Gastrocnemius medialis (tissue), 4 donors: ENCODE results near the gene RC3H1. TPM values are rescaled to one million over a fixed set of nuclear protein-coding genes. Genes with fewer than 3 reads are reported as not detected.
"Not testable (repeated sequence)": the region's sequence is repeated elsewhere in the genome, so short reads cannot be mapped to it uniquely, and the experiment has no call there.

Experiments
- ATAC-seq, 2 donors: fragments of 150-250 bp; one replicate each; pipeline ENCODE4 v1.9.1; 2016
- DNase-seq, 2 donors: peaks; one replicate each; pipeline ENCODE4 v3.0.0-alpha.2; 2019
- H3K27ac ChIP-seq, 4 donors: fragments of 200-600 bp; sonication (generic); 1 replicate in 1 of 4; 2 replicates in 3 of 4; pipeline ENCODE4 v1.5.1; 2016 to 2018; ENCODE audit warnings: mild to moderate bottlenecking in 2 of 4, moderate library complexity in 1 of 4
- H3K27me3 ChIP-seq, 3 donors: fragments of 200-600 bp; sonication (generic) in 2 of 3; 1 replicate in 1 of 3; 2 replicates in 2 of 3; pipeline versions ENCODE4 v1.5.1 to v1.6.0; 2016 to 2019; ENCODE audit warnings: mild to moderate bottlenecking in 1 of 3, moderate library complexity in 1 of 3
- H3K36me3 ChIP-seq, 2 donors: fragments of 200-600 bp; sonication (generic) in 1 of 2; one replicate each; pipeline ENCODE4 v1.5.1; 2017 to 2018
- H3K4me1 ChIP-seq, 2 donors: fragments of 200-600 bp; sonication (generic) in 1 of 2; one replicate each; pipeline ENCODE4 v1.5.1; 2016 to 2017; ENCODE audit warnings: mild to moderate bottlenecking in 2 of 2
- H3K4me3 ChIP-seq, 4 donors: fragments of 200-600 bp; sonication (generic) in 3 of 4; 1 replicate in 1 of 4; 2 replicates in 3 of 4; pipeline ENCODE4 v1.5.1; 2016 to 2019; ENCODE audit warnings: mild to moderate bottlenecking in 2 of 4
- H3K9me3 ChIP-seq, 3 donors: fragments of 200-600 bp; sonication (generic) in 2 of 3; 1 replicate in 1 of 3; 2 replicates in 2 of 3; pipeline ENCODE4 v1.5.1; 2016 to 2019
- POLR2A ChIP-seq, 2 donors: fragments of 450-650 bp; IDR thresholded peaks; one replicate each; pipeline ENCODE4 v1.6.1; 2017; ENCODE audit warnings: antibody characterized with exemption in 2 of 2, mild to moderate bottlenecking in 2 of 2, moderate library complexity in 2 of 2
- in situ Hi-C, 4 donors: fragments of 200-750 bp; cut with MboI; loops; one replicate each; pipeline versions ENCODE4 v1.15.0 to v1.8.0; 2017; ENCODE audit warnings: low sequenced_read_pairs in 4 of 4
- intact Hi-C: fragments of 100-400 bp; cut with DNase I; formaldehyde crosslinking; loops from one replicate; pipeline ENCODE4 v1.15.1; 2023; ENCODE audit warnings: low total_unique reads
- total RNA-seq, 4 donors: library from RNA; depleted of rRNA; stranded (reverse); fragments of >200 nt; gene quantifications; one replicate each; pipeline versions ENCODE4 v1.1.0 to v1.2.3, GENCODE V29; 2016
- TF ChIP-seq, protein P1 (sequence below), 5 experiments: fragments of 450-650 bp in 3 of 5; fragments of 200-600 bp in 2 of 5; sonication (generic) in 2 of 5; IDR thresholded peaks in 4 of 5; conservative IDR thresholded peaks in 1 of 5; 1 replicate in 4 of 5; 2 replicates in 1 of 5; pipeline ENCODE4 v1.5.1; 2016 to 2019; ENCODE audit warnings: antibody characterized with exemption in 5 of 5, mild to moderate bottlenecking in 3 of 5, moderate library complexity in 3 of 5

RC3H1 gene
- total RNA-seq, 4 donors from 2014 or later, result 17.6 to 88.9 (median 37.8) TPM

DNA sequence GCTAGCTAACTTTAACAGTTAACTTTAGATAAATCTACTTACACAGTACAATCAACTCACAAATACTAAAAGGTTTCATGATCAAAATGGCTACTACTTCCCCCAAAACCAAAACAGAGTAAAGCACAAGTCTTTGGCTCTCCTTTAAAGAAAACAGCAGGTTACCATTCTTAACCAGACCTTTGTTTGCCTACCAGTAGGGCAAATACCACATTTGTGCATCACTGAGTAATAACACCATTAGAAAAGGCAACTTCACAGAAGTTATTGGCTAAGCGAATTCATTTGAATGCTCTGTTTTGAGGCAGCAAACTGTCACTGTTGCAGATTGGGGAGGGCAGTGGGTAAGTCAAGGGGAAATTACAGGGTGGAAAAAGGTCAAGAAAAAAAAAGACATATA, 87.7 kb downstream of the RC3H1 start:
- Histone ChIP-seq H3K9me3 (no peaks in the 10 kb centered on the region), H3K27ac (no peak overlapping the region), H3K36me3 (peaks cover 4 to 57% of the 10 kb centered on the region in 2 donors), H3K4me1 (no peaks in the 10 kb centered on the region), H3K4me3 (no peak overlapping the region), H3K27me3 (no peaks in the 10 kb centered on the region)
- TF ChIP-seq, protein P1, sequence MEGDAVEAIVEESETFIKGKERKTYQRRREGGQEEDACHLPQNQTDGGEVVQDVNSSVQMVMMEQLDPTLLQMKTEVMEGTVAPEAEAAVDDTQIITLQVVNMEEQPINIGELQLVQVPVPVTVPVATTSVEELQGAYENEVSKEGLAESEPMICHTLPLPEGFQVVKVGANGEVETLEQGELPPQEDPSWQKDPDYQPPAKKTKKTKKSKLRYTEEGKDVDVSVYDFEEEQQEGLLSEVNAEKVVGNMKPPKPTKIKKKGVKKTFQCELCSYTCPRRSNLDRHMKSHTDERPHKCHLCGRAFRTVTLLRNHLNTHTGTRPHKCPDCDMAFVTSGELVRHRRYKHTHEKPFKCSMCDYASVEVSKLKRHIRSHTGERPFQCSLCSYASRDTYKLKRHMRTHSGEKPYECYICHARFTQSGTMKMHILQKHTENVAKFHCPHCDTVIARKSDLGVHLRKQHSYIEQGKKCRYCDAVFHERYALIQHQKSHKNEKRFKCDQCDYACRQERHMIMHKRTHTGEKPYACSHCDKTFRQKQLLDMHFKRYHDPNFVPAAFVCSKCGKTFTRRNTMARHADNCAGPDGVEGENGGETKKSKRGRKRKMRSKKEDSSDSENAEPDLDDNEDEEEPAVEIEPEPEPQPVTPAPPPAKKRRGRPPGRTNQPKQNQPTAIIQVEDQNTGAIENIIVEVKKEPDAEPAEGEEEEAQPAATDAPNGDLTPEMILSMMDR (IDR thresholded peaks at IDR 0.05 in 4 of 5, conservative IDR thresholded peaks at IDR 0.05 in 1 of 5), result no peak
- no peak for TF ChIP-seq POLR2A (IDR thresholded peaks at IDR 0.05)
- in situ Hi-C loops (no loop called here), intact Hi-C loops (no loop called here)
- DNase-seq, result no peak
- no peak for ATAC-seq

DNA sequence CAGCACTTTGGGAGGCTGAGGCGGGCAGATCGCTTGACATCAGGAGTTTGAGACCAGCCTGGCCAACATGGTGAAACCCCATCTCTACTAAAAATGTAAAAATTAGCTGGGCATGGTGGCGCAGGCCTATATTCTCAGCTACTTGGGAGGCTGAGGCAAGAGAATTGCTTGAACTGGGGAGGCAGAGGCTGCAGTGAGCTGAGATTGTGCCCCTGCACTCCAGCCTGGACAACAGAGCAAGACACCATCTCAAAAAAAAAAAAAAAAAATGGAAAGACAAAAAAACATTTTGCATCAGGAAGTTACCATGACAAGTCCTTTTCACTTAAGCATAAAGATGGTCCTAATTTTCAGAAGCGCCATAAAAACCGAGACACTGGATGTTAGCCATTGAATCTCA, 91.6 kb downstream of the RC3H1 start:
- in situ Hi-C loops, result not testable (repeated sequence)

DNA sequence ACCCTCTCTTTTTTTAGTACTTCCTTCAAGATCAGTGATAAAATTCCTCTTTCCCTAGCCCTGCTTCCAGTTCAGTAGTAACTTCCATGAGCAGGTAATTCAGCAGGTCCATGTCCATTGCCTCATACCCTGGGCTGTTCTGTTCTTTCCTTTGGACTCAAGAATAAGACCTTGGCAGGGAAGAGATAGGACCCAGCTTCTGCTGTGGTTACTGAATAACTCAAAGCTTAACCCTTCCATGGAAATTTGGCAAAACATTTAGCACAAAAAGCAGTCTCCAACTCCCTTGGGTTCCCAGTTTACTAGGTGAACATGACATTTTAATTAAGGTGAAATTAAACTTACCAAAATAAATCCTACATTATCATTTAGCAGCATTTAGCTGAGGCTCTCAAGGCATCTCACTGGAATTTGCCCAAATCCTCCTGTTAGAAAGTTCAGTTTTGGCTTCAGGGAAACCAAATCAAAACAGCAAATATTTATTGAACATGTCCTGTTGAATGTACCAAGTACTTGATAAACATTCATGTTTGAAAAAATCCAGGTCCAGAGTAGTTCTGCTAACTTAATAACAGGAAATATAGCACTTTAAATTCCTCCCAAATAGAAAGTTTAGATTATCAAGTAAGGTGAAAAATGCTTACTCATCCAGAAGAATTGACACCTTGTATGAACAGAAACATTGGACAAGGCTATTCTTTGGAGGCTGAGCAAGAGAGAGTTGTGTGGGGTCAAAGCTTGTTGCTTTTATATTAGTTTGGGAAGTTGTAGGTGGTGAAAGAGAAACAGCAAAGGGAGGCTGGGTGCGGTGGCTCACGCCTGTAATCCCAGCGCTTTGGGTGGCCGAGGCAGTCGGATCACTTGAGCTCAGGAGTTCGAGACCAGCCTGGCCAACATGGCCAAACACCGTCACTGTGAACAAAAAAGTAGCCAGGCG, 96.6 kb downstream of the RC3H1 start:
- Histone ChIP-seq H3K27ac (no peak overlapping the region), H3K4me3 (no peak overlapping the region), H3K4me1 (no peaks in the 10 kb centered on the region), H3K36me3 (no peaks in the 10 kb centered on the region), H3K9me3 (no peaks in the 10 kb centered on the region), H3K27me3 (no peaks in the 10 kb centered on the region)
- ATAC-seq (no peak), DNase-seq (no peak)
- in situ Hi-C loops (no loop called here), intact Hi-C loops (no loop called here)
- TF ChIP-seq, protein P1 (IDR thresholded peaks at IDR 0.05 in 4 of 5, conservative IDR thresholded peaks at IDR 0.05 in 1 of 5), result no peak
- no peak for TF ChIP-seq POLR2A (IDR thresholded peaks at IDR 0.05)

More for the DNA sequence above, 91.6 kb downstream of the RC3H1 start:
- H3K9me3 ChIP-seq, ATAC-seq, H3K4me3 ChIP-seq, H3K27ac ChIP-seq, intact Hi-C loops, DNase-seq, H3K4me1 ChIP-seq, H3K27me3 ChIP-seq: not testable (repeated sequence)
- H3K36me3 ChIP-seq, result peaks cover 0 to 24% of the 10 kb centered on the region in 2 donors

DNA sequence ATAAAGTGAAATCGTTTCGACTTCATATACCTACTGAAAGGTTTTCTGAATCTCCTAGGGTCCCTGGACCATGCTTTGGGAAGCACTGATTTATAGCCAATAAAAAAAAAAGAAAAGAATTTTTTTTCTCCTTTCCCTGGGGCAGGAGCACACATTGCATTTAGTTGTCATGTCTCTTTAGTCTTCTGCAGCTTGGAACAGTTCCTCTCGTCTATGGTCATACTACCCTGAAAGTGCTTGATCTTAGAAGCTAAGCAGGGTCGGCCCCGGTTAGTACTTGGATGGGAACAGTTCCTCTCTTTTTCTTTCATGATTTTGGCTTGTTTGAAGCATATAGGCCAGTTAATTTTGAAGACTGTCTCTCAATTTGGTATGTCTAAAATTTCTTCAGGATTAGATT, 101.3 kb downstream of the RC3H1 start:
- Histone ChIP-seq H3K36me3 (no peaks in the 10 kb centered on the region), H3K27ac (no peak overlapping the region), H3K27me3 (no peaks in the 10 kb centered on the region), H3K4me1 (no peaks in the 10 kb centered on the region), H3K4me3 (no peak overlapping the region), H3K9me3 (no peaks in the 10 kb centered on the region)
- in situ Hi-C loops, result no loop called here
- DNase-seq (no peak), ATAC-seq (no peak)
- TF ChIP-seq, protein P1 (IDR thresholded peaks at IDR 0.05 in 4 of 5, conservative IDR thresholded peaks at IDR 0.05 in 1 of 5), result no peak
- no peak for TF ChIP-seq POLR2A (IDR thresholded peaks at IDR 0.05)
- intact Hi-C loops, result no loop called here

DNA sequence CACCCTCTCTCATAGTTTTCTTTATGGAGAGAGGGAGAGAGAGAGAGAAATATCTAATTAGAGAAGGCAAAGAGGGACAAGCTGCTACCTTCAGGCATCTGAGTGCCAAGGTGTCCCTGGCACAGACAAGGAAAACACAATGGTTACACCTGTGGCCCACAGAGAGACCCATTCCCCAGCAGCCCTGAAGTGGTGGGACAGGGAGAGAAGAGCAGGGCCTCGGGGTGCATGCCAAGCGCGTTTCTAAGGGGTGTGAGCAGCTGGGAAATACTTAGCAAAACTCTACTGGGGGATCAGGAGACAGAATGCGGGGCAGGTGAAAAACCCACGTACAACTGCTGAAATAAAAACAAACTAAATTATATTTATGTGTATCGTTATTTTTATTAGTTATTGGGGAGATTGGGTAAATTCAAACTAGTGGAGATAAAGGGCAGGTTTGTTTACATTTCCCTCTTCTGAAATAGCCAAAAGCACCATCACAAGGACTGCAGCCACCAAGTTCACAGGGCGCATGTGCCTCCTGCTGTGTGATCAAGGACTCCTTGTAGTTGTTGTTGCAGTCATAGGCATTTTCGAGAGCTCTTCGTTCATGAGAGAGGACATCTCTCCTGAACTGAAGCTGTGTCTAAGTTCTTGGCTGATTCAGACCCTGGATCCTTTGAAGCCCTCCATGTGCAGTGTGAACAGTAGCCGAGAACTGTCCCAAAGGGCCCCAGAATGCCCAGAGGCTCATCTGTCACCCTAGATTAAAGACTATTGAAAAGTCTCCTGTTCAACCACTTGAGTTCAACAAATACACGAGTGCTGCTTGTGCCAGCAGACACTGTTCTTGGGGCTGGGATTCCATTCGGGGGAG, 104.3 kb downstream of the RC3H1 start:
- DNase-seq, result no peak
- intact Hi-C loops, result no loop called here
- H3K36me3 ChIP-seq, result no peaks in the 10 kb centered on the region
- no peak for ATAC-seq
- no peak overlapping the region for H3K4me3 ChIP-seq
- H3K27ac ChIP-seq, result no peak overlapping the region
- in situ Hi-C loops, result no loop called here
- H3K9me3 ChIP-seq, result no peaks in the 10 kb centered on the region
- TF ChIP-seq, protein P1 (IDR thresholded peaks at IDR 0.05 in 4 of 5, conservative IDR thresholded peaks at IDR 0.05 in 1 of 5), result no peak
- no peak for TF ChIP-seq POLR2A (IDR thresholded peaks at IDR 0.05)
- H3K27me3 ChIP-seq, result no peaks in the 10 kb centered on the region
- no peaks in the 10 kb centered on the region for H3K4me1 ChIP-seq
